MM.1S (cell line): ENCODE measurements around the gene SH3BP4.

ENCODE experiments used
- DNase-seq: peaks from one replicate; pipeline ENCODE4 v3.0.0-alpha.2; 2015
- H2AFZ ChIP-seq: fragments of 300-600 bp; sonication (generic); 2 replicates; pipeline ENCODE4 v1.6.0; 2016; ENCODE audit warnings: antibody characterized with exemption, low read length
- H3F3A ChIP-seq: fragments of 300-600 bp; sonication (generic); 2 replicates; pipeline ENCODE4 v1.6.1; 2016; ENCODE audit warnings: mild to moderate bottlenecking, antibody characterized with exemption, low read length, moderate library complexity, mixed read lengths; ENCODE audit not compliant: insufficient read depth
- H3K27ac ChIP-seq: fragments of 300-600 bp; sonication (generic); 2 replicates; pipeline ENCODE4 v1.5.1; 2016; ENCODE audit warnings: mild to moderate bottlenecking, low read length
- H3K27me3 ChIP-seq: fragments of 300-600 bp; sonication (generic); replicated peaks from 2 replicates; pipeline ENCODE4 v1.6.0; 2016; ENCODE audit warnings: low read length; ENCODE audit not compliant: insufficient read depth
- H3K36me3 ChIP-seq: fragments of 300-600 bp; sonication (generic); replicated peaks from 2 replicates; pipeline ENCODE4 v1.6.1; 2016; ENCODE audit warnings: mild to moderate bottlenecking, low read length, mixed read lengths; ENCODE audit not compliant: insufficient read depth
- H3K4me1 ChIP-seq: fragments of 300-600 bp; sonication (generic); 2 replicates; pipeline ENCODE4 v1.6.1; 2016; ENCODE audit warnings: low read length, mixed read lengths
- H3K4me2 ChIP-seq: fragments of 300-600 bp; sonication (generic); 2 replicates; pipeline ENCODE4 v1.6.0; 2016; ENCODE audit warnings: low read depth, low read length
- H3K4me3 ChIP-seq: fragments of 300-600 bp; sonication (generic); 2 replicates; pipeline ENCODE4 v1.5.1; 2016; ENCODE audit warnings: low read length, mixed read lengths
- H3K79me2 ChIP-seq: fragments of 300-600 bp; sonication (generic); 2 replicates; pipeline ENCODE4 v1.6.1; 2016; ENCODE audit warnings: mixed run types, low read length, mixed read lengths
- H3K9ac ChIP-seq: fragments of 300-600 bp; sonication (generic); 2 replicates; pipeline ENCODE4 v1.6.1; 2016; ENCODE audit warnings: low read length, mixed read lengths
- H3K9me2 ChIP-seq: fragments of 300-600 bp; sonication (generic); replicated peaks from 2 replicates; pipeline ENCODE4 v1.6.1; 2016; ENCODE audit warnings: mild to moderate bottlenecking, low read length, mixed read lengths; ENCODE audit not compliant: insufficient read depth
- H3K9me3 ChIP-seq: fragments of 300-600 bp; sonication (generic); replicated peaks from 2 replicates; pipeline ENCODE4 v1.6.1; 2016; ENCODE audit warnings: mild to moderate bottlenecking, low read length, mixed read lengths; ENCODE audit not compliant: insufficient read depth
- H4K20me1 ChIP-seq: fragments of 300-600 bp; sonication (generic); 2 replicates; pipeline ENCODE4 v1.6.1; 2016; ENCODE audit warnings: mild to moderate bottlenecking, low read length, moderate library complexity, mixed read lengths; ENCODE audit not compliant: insufficient read depth
- EZH2 ChIP-seq: fragments of 300-600 bp; sonication (generic); optimal IDR thresholded peaks from 2 replicates; pipeline ENCODE3; 2017; ENCODE audit warnings: low read depth, mild to moderate bottlenecking, antibody characterized with exemption, low read length, mixed read lengths
- EZH2phosphoT487 ChIP-seq: fragments of 300-600 bp; sonication (generic); IDR thresholded peaks from 2 replicates; pipeline ENCODE4 v1.6.1; 2018; ENCODE audit warnings: antibody characterized with exemption, low read length
- TF ChIP-seq, protein P1 (sequence below): fragments of 300-600 bp; sonication (generic); IDR thresholded peaks from 2 replicates; pipeline ENCODE4 v1.5.1; 2016; ENCODE audit warnings: antibody characterized with exemption, low read length, mixed read lengths

The SH3BP4 gene

DNA sequence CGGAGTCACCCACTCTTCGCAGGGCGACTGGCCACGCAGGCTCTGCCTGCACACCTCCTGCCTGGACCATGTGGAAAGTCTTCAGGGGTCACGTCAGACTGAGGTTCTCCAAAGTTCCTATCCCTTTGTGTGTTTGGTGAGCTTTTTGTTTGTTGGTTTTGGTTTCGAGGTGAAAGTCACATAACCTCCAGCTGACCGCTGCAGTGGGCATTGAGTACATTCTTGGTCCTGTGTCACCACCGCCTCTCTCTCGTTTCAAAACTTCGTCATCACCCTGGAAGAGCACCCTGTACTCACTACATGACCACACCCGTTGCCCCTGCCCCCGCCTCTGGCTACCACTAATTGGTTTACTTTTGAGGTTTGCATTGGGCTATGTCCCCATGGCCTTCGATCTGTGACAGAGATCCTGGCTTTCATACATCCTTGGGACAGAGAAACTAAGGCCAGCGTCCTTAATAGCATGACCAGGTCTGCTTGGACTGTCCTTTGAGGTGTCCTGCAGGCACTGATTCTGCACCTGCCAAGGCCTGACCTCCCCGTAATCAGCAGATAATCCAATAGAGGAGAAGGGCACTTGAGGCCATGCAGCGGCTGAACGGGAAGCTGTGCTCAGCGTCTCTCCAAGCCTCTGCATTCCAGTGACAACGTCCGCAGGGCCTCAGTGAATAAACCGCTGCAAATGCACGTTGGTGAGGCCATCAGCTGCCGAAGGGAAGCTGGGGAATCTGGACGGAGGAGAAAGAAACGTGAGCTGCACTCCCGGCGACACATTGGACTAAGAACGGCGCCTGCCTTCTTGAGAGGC, 46.8 kb downstream of the SH3BP4 start:
- TF ChIP-seq EZH2 (no peak), EZH2phosphoT487 (no peak)
- TF ChIP-seq, protein P1, sequence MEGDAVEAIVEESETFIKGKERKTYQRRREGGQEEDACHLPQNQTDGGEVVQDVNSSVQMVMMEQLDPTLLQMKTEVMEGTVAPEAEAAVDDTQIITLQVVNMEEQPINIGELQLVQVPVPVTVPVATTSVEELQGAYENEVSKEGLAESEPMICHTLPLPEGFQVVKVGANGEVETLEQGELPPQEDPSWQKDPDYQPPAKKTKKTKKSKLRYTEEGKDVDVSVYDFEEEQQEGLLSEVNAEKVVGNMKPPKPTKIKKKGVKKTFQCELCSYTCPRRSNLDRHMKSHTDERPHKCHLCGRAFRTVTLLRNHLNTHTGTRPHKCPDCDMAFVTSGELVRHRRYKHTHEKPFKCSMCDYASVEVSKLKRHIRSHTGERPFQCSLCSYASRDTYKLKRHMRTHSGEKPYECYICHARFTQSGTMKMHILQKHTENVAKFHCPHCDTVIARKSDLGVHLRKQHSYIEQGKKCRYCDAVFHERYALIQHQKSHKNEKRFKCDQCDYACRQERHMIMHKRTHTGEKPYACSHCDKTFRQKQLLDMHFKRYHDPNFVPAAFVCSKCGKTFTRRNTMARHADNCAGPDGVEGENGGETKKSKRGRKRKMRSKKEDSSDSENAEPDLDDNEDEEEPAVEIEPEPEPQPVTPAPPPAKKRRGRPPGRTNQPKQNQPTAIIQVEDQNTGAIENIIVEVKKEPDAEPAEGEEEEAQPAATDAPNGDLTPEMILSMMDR, result no peak
- Histone ChIP-seq H3K4me3 (no peak overlapping the region), H3K9ac (no peak overlapping the region), H2AFZ (no peak overlapping the region), H3F3A (peaks cover 7% of the 10 kb centered on the region), H3K36me3 (no peaks in the 10 kb centered on the region), H3K4me1 (peaks cover 9% of the 10 kb centered on the region), H4K20me1 (no peaks in the 10 kb centered on the region), H3K9me3 (no peaks in the 10 kb centered on the region), H3K9me2 (no peaks in the 10 kb centered on the region), H3K79me2 (no peaks in the 10 kb centered on the region), H3K27me3 (no peaks in the 10 kb centered on the region), H3K27ac (no peak overlapping the region), H3K4me2 (no peak overlapping the region)
- no peak for DNase-seq

DNA sequence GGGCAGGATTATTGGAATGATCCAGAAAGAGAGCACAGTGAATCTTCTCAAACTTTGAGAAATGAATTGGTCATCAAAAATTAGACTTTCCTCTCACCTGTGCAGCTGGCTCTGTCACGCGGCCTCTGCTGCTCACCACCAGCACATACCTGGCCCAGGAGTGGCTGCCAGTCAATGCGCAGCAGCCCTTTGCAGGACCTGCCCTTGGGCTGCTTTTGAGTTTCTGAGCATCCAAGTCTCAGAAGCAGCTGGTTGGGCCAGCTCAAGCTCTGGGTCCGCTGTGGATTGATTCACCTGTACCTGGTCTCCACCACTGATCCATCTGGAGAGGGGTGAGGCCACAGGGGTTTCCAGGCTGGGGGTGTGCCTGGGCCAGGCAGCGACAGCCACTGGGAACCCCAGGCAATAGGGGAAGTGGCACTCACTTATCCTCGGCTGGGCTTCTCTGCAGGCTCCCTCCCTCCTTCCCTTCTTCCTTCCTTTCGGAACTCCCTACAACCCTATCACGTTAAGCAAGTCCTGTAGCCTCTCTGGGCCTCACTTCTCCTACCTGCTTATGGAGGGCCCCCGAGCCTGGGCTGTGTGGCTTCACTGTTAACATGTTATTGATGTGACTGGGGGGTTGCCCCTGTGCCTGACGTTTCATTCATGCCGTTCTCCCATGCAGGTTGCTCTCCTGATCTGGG, 48.1 kb downstream of the SH3BP4 start:
- no peak overlapping the region for H3K4me2 ChIP-seq
- H3K27ac ChIP-seq, result no peak overlapping the region
- no peak overlapping the region for H2AFZ ChIP-seq
- no peaks in the 10 kb centered on the region for H4K20me1 ChIP-seq
- H3K4me3 ChIP-seq, result no peak overlapping the region
- no peaks in the 10 kb centered on the region for H3K79me2 ChIP-seq
- no peak for DNase-seq
- no peaks in the 10 kb centered on the region for H3F3A ChIP-seq
- H3K4me1 ChIP-seq, result no peaks in the 10 kb centered on the region
- no peaks in the 10 kb centered on the region for H3K27me3 ChIP-seq
- no peaks in the 10 kb centered on the region for H3K36me3 ChIP-seq
- H3K9me3 ChIP-seq, result no peaks in the 10 kb centered on the region
- H3K9ac ChIP-seq, result no peak overlapping the region
- no peak for TF ChIP-seq EZH2phosphoT487
- TF ChIP-seq, protein P1, result no peak
- TF ChIP-seq EZH2, result no peak
- H3K9me2 ChIP-seq, result no peaks in the 10 kb centered on the region

DNA sequence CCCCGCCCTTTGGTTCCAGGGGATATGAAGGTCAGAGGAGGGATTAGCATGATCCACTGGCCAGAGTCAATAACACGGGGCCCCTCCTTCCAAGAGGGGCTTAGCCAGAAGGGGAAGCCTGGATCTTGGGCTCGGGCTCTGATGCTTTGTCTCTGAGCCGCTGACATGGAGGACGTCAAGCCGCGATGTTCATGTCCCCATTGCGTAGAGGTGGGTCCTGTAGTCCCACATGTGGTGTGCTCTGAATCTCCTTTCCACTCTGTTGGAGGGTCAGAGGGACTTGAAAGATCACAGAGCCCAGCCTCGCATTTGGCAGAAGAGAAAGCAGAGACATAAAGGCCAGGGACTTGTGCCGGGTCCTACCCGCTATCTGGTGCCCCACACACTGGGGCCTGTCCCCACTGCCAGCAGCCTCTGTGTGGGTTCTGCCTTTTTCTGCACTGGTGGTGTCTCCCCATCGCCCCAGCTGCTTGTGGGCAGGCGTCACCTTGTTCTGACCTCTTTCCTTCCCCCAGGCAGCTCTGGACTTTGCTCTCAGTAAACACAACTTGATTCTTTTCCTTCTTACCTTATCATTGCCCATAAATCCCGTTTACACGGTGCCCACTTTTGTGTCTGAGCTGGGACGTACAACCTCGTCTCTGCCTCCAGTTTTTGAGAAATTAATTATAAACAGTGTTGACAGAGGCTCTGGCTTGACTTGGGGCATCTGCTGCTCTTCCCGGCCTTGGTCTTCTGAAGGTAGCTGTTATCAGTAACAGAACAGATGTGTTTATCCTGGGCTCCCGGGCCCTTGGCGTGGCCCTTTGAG, 48.8 kb downstream of the SH3BP4 start:
- H3K4me2 ChIP-seq, result no peak overlapping the region
- TF ChIP-seq EZH2 (no peak), EZH2phosphoT487 (no peak)
- TF ChIP-seq, protein P1, result no peak
- H3K9ac ChIP-seq, result no peak overlapping the region
- no peaks in the 10 kb centered on the region for H3K9me2 ChIP-seq
- no peaks in the 10 kb centered on the region for H3K4me1 ChIP-seq
- no peaks in the 10 kb centered on the region for H3K9me3 ChIP-seq
- DNase-seq, result no peak
- no peaks in the 10 kb centered on the region for H3K27me3 ChIP-seq
- H3F3A ChIP-seq, result no peaks in the 10 kb centered on the region
- no peak overlapping the region for H3K4me3 ChIP-seq
- H4K20me1 ChIP-seq, result no peaks in the 10 kb centered on the region
- no peaks in the 10 kb centered on the region for H3K36me3 ChIP-seq
- no peak overlapping the region for H3K27ac ChIP-seq
- H3K79me2 ChIP-seq, result no peaks in the 10 kb centered on the region
- H2AFZ ChIP-seq, result no peak overlapping the region
